Subcutaneous abdominal adipose tissue (tissue), 5 donors: ENCODE data around the gene GLIS2.

Experiments used
- H3K27ac ChIP-seq: one replicate; pipeline ENCODE4 v1.7.0; 2013; ENCODE audit warnings: low read depth, mild to moderate bottlenecking, inconsistent platforms, low read length, moderate library complexity
- H3K27me3 ChIP-seq, 5 donors: one replicate each; pipeline ENCODE4 v1.7.0; 2013; ENCODE audit warnings: low read length in 5 of 5, inconsistent platforms in 1 of 5; ENCODE audit not compliant: control insufficient read depth in 5 of 5, insufficient read depth in 4 of 5
- H3K36me3 ChIP-seq, 5 donors: one replicate each; pipeline ENCODE4 v1.7.0; 2013; ENCODE audit warnings: low read length in 5 of 5; ENCODE audit not compliant: control insufficient read depth in 5 of 5, insufficient read depth in 5 of 5
- H3K4me1 ChIP-seq, 5 donors: one replicate each; pipeline ENCODE4 v1.7.0; 2013; ENCODE audit warnings: low read length in 5 of 5, mild to moderate bottlenecking in 3 of 5, moderate library complexity in 1 of 5; ENCODE audit not compliant: control insufficient read depth in 5 of 5, insufficient read depth in 5 of 5
- H3K4me3 ChIP-seq, 5 donors: one replicate each; pipeline ENCODE4 v1.7.0; 2013; ENCODE audit warnings: low read length in 5 of 5, low read depth in 1 of 5
- H3K9ac ChIP-seq, 5 donors: one replicate each; pipeline ENCODE4 v1.7.0; 2013; ENCODE audit warnings: low read length in 5 of 5, mild to moderate bottlenecking in 4 of 5, moderate library complexity in 3 of 5
- H3K9me3 ChIP-seq, 5 donors: one replicate each; pipeline ENCODE4 v1.7.0; 2013; ENCODE audit warnings: low read length in 5 of 5; ENCODE audit not compliant: control insufficient read depth in 5 of 5
- donor health status: healthy.
- donor health status: healthy.
- donor health status: healthy.
- donor health status: healthy.
- donor health status: healthy.

GLIS2 gene

DNA sequence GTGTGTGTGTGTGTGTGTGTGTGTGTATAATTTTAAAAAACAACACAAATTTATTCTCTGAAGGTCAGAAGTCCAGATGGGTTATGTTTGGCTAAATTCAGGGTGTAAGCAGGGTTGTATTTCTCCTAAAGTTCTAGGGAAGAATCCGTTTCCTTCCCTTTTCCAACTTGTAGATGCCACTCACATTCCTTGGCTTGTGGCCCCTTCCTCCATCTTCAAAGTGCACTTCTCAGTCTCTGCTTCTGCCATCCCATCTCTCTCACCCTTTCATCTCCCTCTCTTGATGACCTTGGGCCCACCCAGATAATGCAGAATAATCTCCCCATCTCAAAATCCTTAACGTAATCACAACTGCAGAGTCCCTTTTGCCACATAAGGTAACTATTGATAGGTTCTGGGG is 35.2 kb upstream of the GLIS2 start:
- Histone ChIP-seq H3K36me3 (no peaks in the 10 kb centered on the region), H3K27ac (no peak overlapping the region), H3K27me3 (peaks cover 0 to 7% (median 3%) of the 10 kb centered on the region in 5 donors), H3K9ac (no peak overlapping the region), H3K4me1 (peaks cover 0 to 3% (median 0%) of the 10 kb centered on the region in 5 donors), H3K4me3 (no peak overlapping the region), H3K9me3 (no peaks in the 10 kb centered on the region)

DNA sequence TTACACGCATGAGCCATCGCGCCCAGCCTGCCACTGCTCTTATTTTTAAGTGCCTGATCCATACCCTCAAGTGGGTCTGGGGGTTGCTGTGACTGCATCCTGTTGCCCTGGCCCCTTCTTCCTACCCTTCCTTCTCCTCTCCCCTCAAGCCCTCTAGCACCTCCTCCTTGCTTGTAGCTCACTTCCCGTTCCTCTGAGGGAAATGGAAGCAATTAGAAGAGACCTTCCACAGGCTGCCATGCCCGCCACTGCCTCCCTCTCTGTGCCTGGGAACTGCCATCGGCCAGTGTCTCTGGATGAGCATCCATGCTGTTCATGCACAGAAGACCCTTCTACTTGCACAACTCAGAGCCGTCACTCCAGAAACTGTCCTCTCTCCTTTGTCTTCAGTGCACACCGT is 32.4 kb upstream of the GLIS2 start:
- Histone ChIP-seq H3K9ac (no peak overlapping the region), H3K36me3 (no peaks in the 10 kb centered on the region), H3K9me3 (no peaks in the 10 kb centered on the region), H3K4me1 (peaks cover under 1 to 6% (median 5%) of the 10 kb centered on the region in 5 donors), H3K4me3 (no peak overlapping the region), H3K27me3 (peaks cover 0 to 7% (median 3%) of the 10 kb centered on the region in 5 donors), H3K27ac (no peak overlapping the region)

DNA sequence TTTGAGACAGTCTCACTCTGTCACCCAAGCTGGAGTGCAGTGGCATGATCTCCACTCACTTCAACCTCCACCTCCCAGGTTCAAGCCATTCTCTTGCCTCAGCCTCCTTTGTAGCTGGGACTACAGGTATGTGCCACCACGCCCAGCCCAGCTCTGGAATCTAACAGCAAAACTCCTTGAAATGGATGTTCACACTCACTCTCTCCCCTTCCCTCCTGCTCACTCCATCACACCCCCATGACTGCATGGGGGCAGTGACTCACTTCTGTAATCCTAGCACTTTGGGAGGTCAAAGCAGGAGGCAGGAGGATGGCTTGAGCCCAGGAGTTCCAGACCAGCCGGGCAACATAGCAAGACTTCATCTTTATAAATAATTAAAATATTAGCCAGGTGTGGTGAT is 31.9 kb upstream of the GLIS2 start:
- Histone ChIP-seq H3K9ac (no peak overlapping the region), H3K4me1 (peaks cover 2 to 9% (median 9%) of the 10 kb centered on the region in 5 donors), H3K36me3 (no peaks in the 10 kb centered on the region), H3K9me3 (no peaks in the 10 kb centered on the region), H3K27me3 (peaks cover 0 to 7% (median 3%) of the 10 kb centered on the region in 5 donors), H3K4me3 (no peak overlapping the region), H3K27ac (no peak overlapping the region)

DNA sequence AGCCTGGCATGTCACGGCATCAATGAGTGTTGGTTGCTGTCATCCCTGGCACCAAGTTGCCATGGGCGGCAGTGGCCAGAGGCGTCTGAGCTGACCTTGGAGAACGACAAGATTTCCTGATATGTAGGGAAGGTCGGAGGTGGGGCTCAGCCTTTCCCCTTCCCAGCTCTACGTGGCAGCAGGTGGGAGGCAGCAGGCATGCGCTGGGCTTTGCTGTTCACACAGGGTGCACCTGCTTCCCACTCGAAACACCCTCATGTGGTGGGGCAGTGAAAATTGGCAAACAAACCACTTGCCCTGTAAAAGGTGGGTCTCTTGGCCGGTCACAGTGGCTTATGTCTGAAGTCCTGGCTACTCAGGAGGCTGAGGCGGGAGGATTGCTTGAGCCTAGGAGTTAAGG is 30.7 kb upstream of the GLIS2 start:
- no peaks in the 10 kb centered on the region for H3K36me3 ChIP-seq
- peaks cover 2 to 9% (median 9%) of the 10 kb centered on the region in 5 donors for H3K4me1 ChIP-seq
- H3K27ac ChIP-seq = no peak overlapping the region
- H3K9me3 ChIP-seq = no peaks in the 10 kb centered on the region
- H3K9ac ChIP-seq = no peak overlapping the region
- no peak overlapping the region for H3K4me3 ChIP-seq
- peaks cover 0 to 7% (median 3%) of the 10 kb centered on the region in 5 donors for H3K27me3 ChIP-seq

DNA sequence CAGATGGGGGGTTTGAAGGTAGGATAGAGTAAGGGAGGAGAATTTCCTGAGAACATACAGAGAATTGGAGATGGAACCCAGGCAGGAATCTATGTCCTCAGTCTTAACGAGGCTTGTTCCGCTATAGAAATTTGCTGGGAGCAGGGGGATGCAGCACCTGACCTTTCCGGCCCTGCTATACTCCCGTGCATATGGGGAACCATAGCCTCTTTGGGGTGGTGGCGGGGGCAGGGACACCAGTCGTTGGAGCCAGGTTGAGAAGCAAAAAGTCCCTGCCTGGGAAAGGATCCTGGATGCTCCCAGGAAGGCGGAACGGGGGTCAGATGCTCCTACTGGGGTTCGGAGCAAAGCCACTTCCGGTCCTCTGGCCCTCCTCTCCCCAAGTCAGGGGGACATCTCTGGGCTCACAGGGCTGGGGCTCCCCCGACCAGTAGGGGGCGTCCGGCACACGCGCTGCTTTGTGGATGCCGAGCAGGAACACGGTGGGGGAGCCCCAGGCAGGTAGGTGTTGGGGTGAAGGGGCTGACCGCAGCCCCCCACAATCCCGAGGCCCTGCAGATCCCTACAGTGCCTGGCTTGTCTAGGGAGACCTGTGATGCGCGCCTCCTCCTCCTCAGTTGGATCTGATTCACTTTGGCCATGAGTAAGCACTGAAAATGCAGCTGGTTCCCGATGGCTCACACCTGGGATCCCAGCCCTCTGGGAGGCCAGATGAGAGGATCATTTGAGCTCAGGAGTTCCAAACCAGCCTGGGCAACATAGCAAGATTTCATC is 27.5 kb upstream of the GLIS2 start:
- no peaks in the 10 kb centered on the region for H3K36me3 ChIP-seq
- H3K9ac ChIP-seq = no peak overlapping the region
- H3K9me3 ChIP-seq = no peaks in the 10 kb centered on the region
- H3K27ac ChIP-seq = no peak overlapping the region
- peak overlapping the region in 1 of 5 donors; percentile 15 for H3K4me3 ChIP-seq
- peaks cover 0 to 6% (median 3%) of the 10 kb centered on the region in 5 donors for H3K27me3 ChIP-seq
- H3K4me1 ChIP-seq = peaks cover 2 to 21% (median 17%) of the 10 kb centered on the region in 5 donors

DNA sequence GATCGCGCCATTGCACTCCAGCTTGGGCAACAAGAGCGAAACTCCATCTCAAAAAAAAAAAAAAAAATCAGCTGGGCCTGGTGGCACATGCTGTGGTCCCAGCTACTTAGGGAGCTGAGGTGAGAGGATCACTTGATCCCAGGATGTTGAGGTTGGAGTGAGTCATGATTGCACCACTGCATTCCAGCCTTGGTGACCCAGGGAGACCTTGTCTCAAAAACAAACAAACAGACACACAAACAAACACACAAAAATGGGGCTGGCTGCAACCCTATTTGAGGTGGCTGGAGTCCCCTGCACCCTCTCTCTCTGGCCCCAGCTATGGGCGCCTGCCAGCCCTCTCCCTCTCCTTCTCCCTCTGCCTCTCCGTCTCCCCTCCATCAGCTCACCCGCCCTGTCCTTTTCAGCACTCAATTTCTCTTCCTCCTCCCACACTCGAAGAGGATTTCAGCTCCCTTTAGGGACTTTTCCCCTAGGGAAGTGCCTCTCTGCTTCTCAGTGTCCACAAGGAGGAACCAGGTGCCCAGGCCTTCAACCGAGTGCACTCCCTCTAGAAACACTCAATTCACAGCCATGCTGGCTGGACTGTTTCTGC is 25.5 kb upstream of the GLIS2 start:
- H3K36me3 ChIP-seq = no peaks in the 10 kb centered on the region
- H3K4me3 ChIP-seq = no peak overlapping the region
- H3K9me3 ChIP-seq = no peaks in the 10 kb centered on the region
- no peak overlapping the region for H3K27ac ChIP-seq
- peaks cover 5 to 31% (median 26%) of the 10 kb centered on the region in 5 donors for H3K4me1 ChIP-seq
- peaks cover 0 to under 1% (median 0%) of the 10 kb centered on the region in 5 donors for H3K27me3 ChIP-seq
- no peak overlapping the region for H3K9ac ChIP-seq

DNA sequence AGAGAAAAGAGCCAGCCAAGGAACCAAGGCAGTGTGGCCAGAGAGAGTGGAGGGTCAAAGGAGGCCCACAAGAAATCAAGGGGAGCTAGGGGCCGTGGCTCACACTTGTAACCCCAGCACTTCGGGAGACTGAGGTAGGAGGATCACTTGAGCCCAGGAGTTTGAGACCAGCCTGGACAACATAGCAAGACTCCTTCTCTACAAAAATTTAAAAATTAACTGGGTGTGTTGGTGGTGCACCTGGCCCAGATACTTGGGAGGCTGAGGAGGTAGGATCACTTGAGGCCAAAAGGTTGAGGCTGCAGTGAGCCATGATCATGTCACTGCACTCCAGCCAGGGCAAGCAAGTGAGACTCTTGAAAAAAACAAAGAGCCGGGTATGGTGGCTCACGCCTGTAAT is 24.2 kb upstream of the GLIS2 start:
- no peaks in the 10 kb centered on the region for H3K27me3 ChIP-seq
- no peaks in the 10 kb centered on the region for H3K36me3 ChIP-seq
- no peak overlapping the region for H3K9ac ChIP-seq
- H3K4me3 ChIP-seq = no peak overlapping the region
- no peaks in the 10 kb centered on the region for H3K9me3 ChIP-seq
- H3K27ac ChIP-seq = no peak overlapping the region
- H3K4me1 ChIP-seq = peaks cover 5 to 31% (median 26%) of the 10 kb centered on the region in 5 donors

DNA sequence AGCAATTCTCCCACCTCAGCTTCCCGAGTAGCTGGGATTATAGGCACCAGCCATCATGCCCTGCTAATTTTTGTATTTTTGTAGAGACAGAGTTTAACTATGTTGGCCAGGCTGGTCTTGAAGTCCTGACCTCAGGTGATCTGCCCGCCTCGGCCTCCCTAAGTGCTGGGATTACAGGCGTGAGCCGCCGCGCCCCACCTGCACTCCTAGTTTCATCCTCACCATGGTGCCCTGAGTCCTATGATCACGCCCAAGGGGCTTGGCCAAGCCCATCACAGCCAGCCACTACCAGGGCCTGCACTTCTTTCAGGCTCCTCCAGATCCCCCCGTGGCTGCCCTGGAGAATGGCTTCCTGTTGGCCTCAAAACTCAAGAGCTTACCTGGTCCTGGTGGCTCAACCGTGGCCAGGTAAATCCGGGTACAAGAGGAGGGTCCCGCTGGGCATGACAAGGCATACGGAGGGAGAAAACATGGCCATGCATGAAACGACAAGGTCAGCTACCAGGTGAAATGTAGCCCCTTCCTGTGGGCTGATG is 22.6 kb upstream of the GLIS2 start:
- Histone ChIP-seq H3K9ac (no peak overlapping the region), H3K27me3 (no peaks in the 10 kb centered on the region), H3K27ac (no peak overlapping the region), H3K36me3 (no peaks in the 10 kb centered on the region), H3K9me3 (no peaks in the 10 kb centered on the region), H3K4me3 (peak overlapping the region in 2 of 5 donors; percentile 11 to 37), H3K4me1 (peaks cover 5 to 28% (median 23%) of the 10 kb centered on the region in 5 donors)

DNA sequence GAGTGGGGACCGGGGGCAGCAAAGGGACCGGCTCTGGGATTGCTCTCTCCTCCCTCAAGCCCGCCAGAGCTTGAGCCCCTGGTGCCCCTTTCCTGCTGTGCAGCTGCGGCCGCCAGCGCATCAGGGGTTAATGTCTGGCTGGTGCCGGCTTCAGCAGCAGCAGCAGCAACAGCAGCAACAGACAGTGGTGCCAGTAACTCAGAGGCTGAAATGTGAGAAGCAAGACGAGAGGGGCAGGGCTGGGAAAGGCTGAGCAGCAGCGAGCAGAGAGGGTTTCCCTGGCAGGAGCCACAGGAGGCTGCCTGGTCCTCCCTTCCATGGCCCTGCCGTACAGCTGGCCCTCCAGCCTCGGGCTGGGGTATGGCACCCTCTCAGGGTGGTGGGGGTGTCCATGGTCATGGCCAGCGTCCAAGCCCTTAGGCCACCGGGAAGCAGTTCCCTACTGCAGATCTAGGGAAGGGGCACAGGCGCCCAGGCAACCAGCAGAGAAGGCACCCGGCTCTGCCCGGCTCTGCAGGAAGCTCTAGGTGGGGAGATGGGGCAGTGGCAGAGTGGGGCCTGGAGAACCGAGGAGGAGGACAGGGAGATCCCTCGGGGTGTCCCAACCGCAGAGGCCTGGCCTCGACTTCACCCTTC is 21.9 kb upstream of the GLIS2 start:
- Histone ChIP-seq H3K4me3 (peak overlapping the region in 2 of 5 donors; percentile 11 to 37), H3K27ac (no peak overlapping the region)

DNA sequence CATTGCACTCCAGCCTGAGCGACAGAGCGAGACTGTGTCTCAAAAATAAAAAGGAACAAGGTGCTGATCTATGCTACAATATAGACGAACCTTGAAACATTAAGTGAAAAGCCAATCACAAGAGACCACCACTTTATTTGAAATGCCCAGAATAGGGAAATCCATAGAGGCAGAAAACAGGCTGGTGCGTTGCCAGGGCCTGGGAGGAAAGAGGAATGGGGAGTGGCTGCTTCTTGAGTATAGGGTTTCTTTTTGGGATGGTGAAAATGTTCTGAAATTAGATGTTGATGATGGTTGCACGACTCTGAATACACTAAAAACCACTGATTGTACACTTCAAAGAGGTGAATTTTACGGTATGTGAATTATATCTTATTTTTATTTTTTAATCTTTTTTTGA is 20.3 kb upstream of the GLIS2 start:
- Histone ChIP-seq H3K4me3 (no peak overlapping the region), H3K27me3 (peaks cover 0 to 2% (median 0%) of the 10 kb centered on the region in 5 donors), H3K9ac (no peak overlapping the region), H3K27ac (no peak overlapping the region), H3K9me3 (no peaks in the 10 kb centered on the region), H3K36me3 (no peaks in the 10 kb centered on the region), H3K4me1 (peaks cover 6 to 33% (median 27%) of the 10 kb centered on the region in 5 donors)

More for the DNA sequence above, 21.9 kb upstream of the GLIS2 start:
- Histone ChIP-seq H3K4me1 (peaks cover 6 to 26% (median 21%) of the 10 kb centered on the region in 5 donors), H3K9ac (peak overlapping the region in 1 of 5 donors; percentile 12), H3K27me3 (no peaks in the 10 kb centered on the region), H3K9me3 (no peaks in the 10 kb centered on the region), H3K36me3 (no peaks in the 10 kb centered on the region)
